Stomach (tissue), 9 donors: ENCODE data around the gene RAB26. TPM values are rescaled to one million over a fixed set of nuclear protein-coding genes. Genes with fewer than 3 reads are reported as not detected.
"Not testable (repeated sequence)": the region's sequence is repeated elsewhere in the genome, so short reads cannot be mapped to it uniquely, and the experiment has no call there.

ENCODE experiments used
- DNase-seq, 2 donors: peaks; one replicate each; pipeline versions ENCODE4 v3.0.0 to v3.0.0-alpha.2; 2013 to 2019
- H3K27ac ChIP-seq, 5 donors: fragments of 200-600 bp in 4 of 5; sonication (generic) in 4 of 5; one replicate each; pipeline ENCODE4 v1.5.1; 2013 to 2019; ENCODE audit warnings: mild to moderate bottlenecking in 1 of 5, moderate library complexity in 1 of 5
- H3K27me3 ChIP-seq, 3 donors: fragments of 200-600 bp; sonication (generic); one replicate each; pipeline ENCODE4 v1.5.1; 2017 to 2019; ENCODE audit warnings: mixed run types in 1 of 3
- H3K36me3 ChIP-seq, 4 donors: fragments of 200-600 bp; sonication (generic); 1 replicate in 3 of 4; 2 replicates in 1 of 4; pipeline ENCODE4 v1.5.1; 2016 to 2019
- H3K4me1 ChIP-seq, 4 donors: fragments of 200-600 bp; sonication (generic); one replicate each; pipeline ENCODE4 v1.5.1; 2016 to 2019
- H3K4me3 ChIP-seq, 4 donors: fragments of 200-600 bp; sonication (generic) in 3 of 4; one replicate each; pipeline ENCODE4 v1.5.1; 2016 to 2019; ENCODE audit warnings: mild to moderate bottlenecking in 1 of 4
- H3K9me3 ChIP-seq, 4 donors: fragments of 200-600 bp; sonication (generic); one replicate each; pipeline ENCODE4 v1.5.1; 2016 to 2019
- CTCF ChIP-seq, 7 experiments: fragments of 450-650 bp in 4 of 7; fragments of 200-600 bp in 3 of 7; sonication (generic) in 3 of 7; IDR thresholded peaks; one replicate each; pipeline ENCODE4 v1.5.1; 2016 to 2019; ENCODE audit warnings: antibody characterized with exemption in 7 of 7, control low read depth in 2 of 7, mild to moderate bottlenecking in 1 of 7
- EP300 ChIP-seq: sonication (generic); formaldehyde crosslinking; IDR thresholded peaks from one replicate; pipeline ENCODE4 v1.6.1; 2017; ENCODE audit warnings: antibody characterized with exemption
- POLR2A ChIP-seq, 4 donors: fragments of 450-650 bp; IDR thresholded peaks; one replicate each; pipeline ENCODE4 v1.6.1; 2016; ENCODE audit warnings: antibody characterized with exemption in 4 of 4, control low read depth in 2 of 4, mild to moderate bottlenecking in 1 of 4, moderate library complexity in 1 of 4
- POLR2AphosphoS5 ChIP-seq, 3 donors: sonication (generic); formaldehyde crosslinking; IDR thresholded peaks; one replicate each; pipeline ENCODE4 v1.6.1; 2016; ENCODE audit warnings: antibody characterized with exemption in 3 of 3
- WGBS, 5 donors: extraction: QIAGEN DNeasy Blood & Tissue Kit in 3 of 5; methylation state at CpG; one replicate each; pipeline versions ENCODE4 v1.1.5 to v1.1.7; 2013 to 2018; 5-methylcytosine and 5-hydroxymethylcytosine counted together
- intact Hi-C: fragments of 100-400 bp; cut with DNase I; formaldehyde crosslinking; loops from one replicate; pipeline ENCODE4 v1.15.1; 2023; ENCODE audit warnings: low total_unique reads
- polyA plus RNA-seq, 3 donors: library from polyadenylated mRNA; stranded (reverse); fragments of 200-250 nt; gene quantifications; one replicate each; pipeline ENCODE4 v1.2.3, GENCODE V29; 2013
- total RNA-seq, 5 donors: library from RNA; depleted of rRNA; stranded (reverse); fragments of >200 nt; gene quantifications; one replicate each; pipeline versions ENCODE4 v1.1.0 to v1.2.3, GENCODE V29; 2014 to 2016
- donor health status: healthy with polysubstance abuse.
- donor health status: Bipolar disorder and iron deficiency.
- donor health status: healthy.

Gene RAB26
- total and polyA plus RNA-seq, 8 donors = 15.1 to 114 (median 27.2) TPM; not detected in 3

GRCh38 chr16:2115591-2115973, 32.8 kb upstream of the RAB26 start:
- DNase-seq = no peak
- 75 to 94% (median 92%) methylated on average over 6 to 13 of the region's 13 CpGs for WGBS, 5 donors
- Histone ChIP-seq H3K27me3 (no peaks in the 10 kb centered on the region), H3K9me3 (no peaks in the 10 kb centered on the region), H3K36me3 (peaks cover 30 to 57% (median 50%) of the 10 kb centered on the region in 4 donors), H3K4me1 (peaks cover 5 to 30% (median 18%) of the 10 kb centered on the region in 4 donors), H3K27ac (no peak overlapping the region), H3K4me3 (no peak overlapping the region)
- TF ChIP-seq POLR2A (IDR thresholded peaks at IDR 0.05) (no peak), POLR2AphosphoS5 (IDR thresholded peaks at IDR 0.05) (no peak), CTCF (IDR thresholded peaks at IDR 0.05) (no peak), EP300 (no peak)
- intact Hi-C loops = no loop called here

- H3K4me3 ChIP-seq, DNase-seq, H3K27me3 ChIP-seq, intact Hi-C loops, H3K9me3 ChIP-seq: not testable (repeated sequence)
- WGBS, 5 donors = 51 to 82% (median 60%) methylated on average over 11 to 20 of the region's 24 CpGs; no CpG with 5 or more reads in 1 of the 5 donors
- Histone ChIP-seq H3K4me1 (peaks cover 5 to 38% (median 22%) of the 10 kb centered on the region in 4 donors), H3K36me3 (peaks cover 22 to 48% (median 41%) of the 10 kb centered on the region in 4 donors), H3K27ac (peak overlapping the region in 2 of 5 donors; percentile 14 to 38)
Observed at GRCh38 chr16:2116428-2116827, 32.0 kb upstream of the RAB26 start.

- H3K27ac ChIP-seq, H3K9me3 ChIP-seq, DNase-seq, H3K4me3 ChIP-seq, H3K27me3 ChIP-seq, intact Hi-C loops: not testable (repeated sequence)
- peaks cover 5 to 47% (median 29%) of the 10 kb centered on the region in 4 donors for H3K4me1 ChIP-seq
- H3K36me3 ChIP-seq = peaks cover 14 to 39% (median 32%) of the 10 kb centered on the region in 4 donors
- WGBS, 5 donors = 80 to 90% (median 88%) methylated on average over 1 to 24 of the region's 25 CpGs
Observed at GRCh38 chr16:2117341-2117740, 31.1 kb upstream of the RAB26 start.

- H3K27me3 ChIP-seq, intact Hi-C loops, H3K9me3 ChIP-seq, H3K4me3 ChIP-seq: not testable (repeated sequence)
- H3K36me3 ChIP-seq = peaks cover 10 to 32% (median 25%) of the 10 kb centered on the region in 4 donors
- peaks cover 5 to 55% (median 35%) of the 10 kb centered on the region in 4 donors for H3K4me1 ChIP-seq
- DNase-seq = peak in 1 of 2 donors; percentile 29
- 28 to 71% (median 52%) methylated on average over 5 to 28 of the region's 35 CpGs for WGBS, 5 donors
- peak overlapping the region in 1 of 5 donors; percentile 58 for H3K27ac ChIP-seq
Observed at GRCh38 chr16:2117960-2118722, 30.3 kb upstream of the RAB26 start.

GRCh38 chr16:2121325-2121724, 27.1 kb upstream of the RAB26 start:
- peak overlapping the region in 3 of 5 donors; percentile 92 to 96 (median 94) for H3K27ac ChIP-seq

More at GRCh38 chr16:2121325-2121724, 27.1 kb upstream of the RAB26 start:
- H3K36me3 ChIP-seq, H3K27me3 ChIP-seq, H3K9me3 ChIP-seq, intact Hi-C loops: not testable (repeated sequence)
- peak; percentile 52 to 68 for DNase-seq
- TF ChIP-seq CTCF (IDR thresholded peaks at IDR 0.05) = peak in 1 of 7 experiments; percentile 16
- peaks cover 32 to 85% (median 62%) of the 10 kb centered on the region in 4 donors for H3K4me1 ChIP-seq
- peak overlapping the region in 2 of 4 donors; percentile 14 to 35 for H3K4me3 ChIP-seq
- 28 to 53% (median 44%) methylated on average over 5 to 9 of the region's 9 CpGs for WGBS, 5 donors
